HL-60/S4 treated with phorbol 12-myristate 13-acetate at 8.2 ng/mL for 4 days and 3 days (cell line): ENCODE measurements around the gene SEC24D.
"Not testable (repeated sequence)": the region's sequence is repeated elsewhere in the genome, so short reads cannot be mapped to it uniquely, and the experiment has no call there.

Experiments used
- in situ Hi-C: fragments of 300-500 bp; cut with MboI; formaldehyde crosslinking; loops from 2 replicates; pipeline ENCODE4 v1.15.0; 2022; ENCODE audit warnings: low sequenced_read_pairs

The SEC24D gene, protein sequence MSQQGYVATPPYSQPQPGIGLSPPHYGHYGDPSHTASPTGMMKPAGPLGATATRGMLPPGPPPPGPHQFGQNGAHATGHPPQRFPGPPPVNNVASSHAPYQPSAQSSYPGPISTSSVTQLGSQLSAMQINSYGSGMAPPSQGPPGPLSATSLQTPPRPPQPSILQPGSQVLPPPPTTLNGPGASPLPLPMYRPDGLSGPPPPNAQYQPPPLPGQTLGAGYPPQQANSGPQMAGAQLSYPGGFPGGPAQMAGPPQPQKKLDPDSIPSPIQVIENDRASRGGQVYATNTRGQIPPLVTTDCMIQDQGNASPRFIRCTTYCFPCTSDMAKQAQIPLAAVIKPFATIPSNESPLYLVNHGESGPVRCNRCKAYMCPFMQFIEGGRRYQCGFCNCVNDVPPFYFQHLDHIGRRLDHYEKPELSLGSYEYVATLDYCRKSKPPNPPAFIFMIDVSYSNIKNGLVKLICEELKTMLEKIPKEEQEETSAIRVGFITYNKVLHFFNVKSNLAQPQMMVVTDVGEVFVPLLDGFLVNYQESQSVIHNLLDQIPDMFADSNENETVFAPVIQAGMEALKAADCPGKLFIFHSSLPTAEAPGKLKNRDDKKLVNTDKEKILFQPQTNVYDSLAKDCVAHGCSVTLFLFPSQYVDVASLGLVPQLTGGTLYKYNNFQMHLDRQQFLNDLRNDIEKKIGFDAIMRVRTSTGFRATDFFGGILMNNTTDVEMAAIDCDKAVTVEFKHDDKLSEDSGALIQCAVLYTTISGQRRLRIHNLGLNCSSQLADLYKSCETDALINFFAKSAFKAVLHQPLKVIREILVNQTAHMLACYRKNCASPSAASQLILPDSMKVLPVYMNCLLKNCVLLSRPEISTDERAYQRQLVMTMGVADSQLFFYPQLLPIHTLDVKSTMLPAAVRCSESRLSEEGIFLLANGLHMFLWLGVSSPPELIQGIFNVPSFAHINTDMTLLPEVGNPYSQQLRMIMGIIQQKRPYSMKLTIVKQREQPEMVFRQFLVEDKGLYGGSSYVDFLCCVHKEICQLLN

DNA sequence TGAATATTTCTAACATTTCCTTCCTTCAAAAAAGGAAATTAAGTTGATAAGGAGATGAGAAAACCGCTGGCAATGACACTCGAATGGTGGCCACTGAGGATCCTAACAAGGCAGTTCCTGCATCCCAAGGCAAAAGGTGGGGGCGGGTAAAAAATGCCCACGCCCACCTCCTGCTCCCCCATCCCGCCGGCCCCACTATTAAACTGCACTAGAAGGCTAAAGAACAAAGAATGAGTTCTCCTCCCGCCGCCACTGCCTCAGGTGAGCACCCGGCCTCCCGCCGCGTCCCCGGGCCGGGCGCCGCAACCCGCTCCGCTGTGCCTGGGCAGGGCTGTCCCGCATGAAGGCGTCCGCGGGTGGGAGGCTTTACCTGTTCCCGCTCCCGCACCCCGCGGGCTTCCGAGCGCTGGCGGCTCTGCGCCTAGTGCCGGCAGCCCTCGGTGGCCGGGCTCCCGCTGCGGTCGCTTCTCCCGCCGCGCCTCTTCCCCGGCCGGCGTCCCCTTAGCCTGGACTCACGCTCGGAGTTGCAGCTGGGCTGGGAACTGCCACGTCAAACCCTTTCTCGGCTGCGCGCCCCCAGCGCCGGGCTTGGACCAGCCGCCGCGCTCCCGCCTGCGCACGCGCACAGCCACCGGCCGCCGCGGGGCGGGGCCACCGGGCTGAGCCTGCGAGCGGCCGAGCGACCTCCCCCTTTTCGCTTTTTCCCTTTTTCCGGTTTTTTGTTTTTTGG, at the start of gene SEC24D:
SEC24D (minus strand) TSS at position 556 of the 730 bp plus-strand sequence. CDS start 2,430 bp downstream, outside the sequence.
- in situ Hi-C loops = no loop called here

DNA sequence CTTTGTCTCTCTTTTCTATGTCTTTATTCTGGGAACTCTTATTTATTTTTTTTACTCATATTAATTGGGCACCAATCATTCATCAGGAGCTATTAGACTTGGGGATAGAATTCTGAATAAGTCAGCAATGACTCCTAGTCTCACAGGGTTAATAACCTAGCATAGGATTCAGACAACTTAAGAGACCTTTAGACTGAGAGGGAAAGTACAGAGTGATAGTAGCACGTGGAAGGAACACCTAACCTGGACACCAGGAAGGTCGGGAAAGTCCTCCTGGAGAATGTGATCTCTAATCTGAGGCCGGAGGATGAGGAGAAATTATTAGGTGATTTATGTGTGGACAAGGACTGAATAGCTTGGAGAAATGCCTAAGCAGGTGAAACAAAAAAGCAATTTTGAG, 48.8 kb upstream of the SEC24D start:
- in situ Hi-C loops = no loop called here

DNA sequence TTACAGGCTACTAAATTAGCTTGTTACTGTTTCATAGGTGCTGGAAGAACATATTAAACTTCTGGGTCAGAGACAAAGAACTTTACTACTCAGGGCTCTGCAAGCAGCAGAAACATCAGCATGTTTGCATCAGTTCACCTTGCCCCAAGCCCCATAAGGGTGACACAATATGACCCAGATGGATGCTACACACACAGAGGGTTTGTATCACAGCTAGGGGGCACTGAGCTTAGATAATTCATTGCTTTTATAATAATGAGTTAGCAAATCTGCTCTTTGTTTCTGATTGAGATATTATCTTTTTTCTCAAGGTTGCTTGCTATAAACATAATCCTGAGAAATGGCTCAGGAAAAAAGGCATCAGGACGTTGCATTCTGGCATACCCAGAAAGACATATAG, 47.9 kb upstream of the SEC24D start:
- in situ Hi-C loops = no loop called here

DNA sequence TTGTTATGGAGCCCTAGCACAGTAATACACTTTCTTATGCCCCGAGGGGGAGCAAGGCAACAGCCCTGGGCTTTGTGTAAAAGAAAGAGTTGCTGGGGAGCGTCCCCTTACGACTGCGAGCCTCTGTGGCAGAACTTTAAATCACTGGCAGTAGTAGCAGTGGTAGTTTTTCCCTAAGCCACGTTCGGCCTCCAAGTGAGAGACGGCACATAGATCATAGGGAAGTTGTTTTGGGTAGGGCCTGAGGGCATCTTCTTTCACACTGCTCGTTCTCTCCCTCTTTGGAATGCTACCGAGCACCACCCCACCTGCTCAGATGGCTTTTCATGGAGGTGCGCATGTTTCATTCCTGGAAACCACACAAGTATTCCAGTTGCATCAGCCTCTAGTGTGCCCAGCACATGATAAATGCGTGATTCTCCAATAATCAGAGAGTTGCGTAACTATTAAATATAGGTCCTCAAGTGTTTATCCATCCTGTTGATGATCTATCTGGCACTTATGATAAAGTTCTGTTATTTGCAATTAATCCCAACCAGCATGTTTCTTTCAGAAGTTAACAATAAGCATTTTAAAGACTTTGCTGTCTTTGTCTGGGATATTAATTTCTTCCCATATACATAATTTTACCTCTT, 45.7 kb upstream of the SEC24D start:
- in situ Hi-C loops = no loop called here

DNA sequence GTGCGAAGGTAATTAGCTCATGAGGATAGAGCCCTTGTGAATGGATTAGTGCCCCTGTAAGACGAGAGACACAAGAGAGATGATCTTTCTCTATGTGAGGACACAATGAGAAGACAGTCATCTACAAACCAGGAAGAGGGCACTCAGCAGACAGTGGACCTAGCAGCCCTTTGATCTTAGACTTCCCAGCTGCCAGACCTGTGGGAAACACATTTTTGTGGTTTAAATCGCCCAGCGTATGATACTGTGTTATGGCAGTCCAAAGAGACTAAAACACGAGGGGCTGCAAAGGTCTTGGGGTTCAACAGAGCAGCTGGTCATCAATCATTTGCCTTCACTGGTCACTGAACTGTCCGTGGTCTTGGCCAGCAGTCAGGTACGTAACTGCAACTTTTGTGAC, 43.5 kb upstream of the SEC24D start:
- in situ Hi-C loops = no loop called here

DNA sequence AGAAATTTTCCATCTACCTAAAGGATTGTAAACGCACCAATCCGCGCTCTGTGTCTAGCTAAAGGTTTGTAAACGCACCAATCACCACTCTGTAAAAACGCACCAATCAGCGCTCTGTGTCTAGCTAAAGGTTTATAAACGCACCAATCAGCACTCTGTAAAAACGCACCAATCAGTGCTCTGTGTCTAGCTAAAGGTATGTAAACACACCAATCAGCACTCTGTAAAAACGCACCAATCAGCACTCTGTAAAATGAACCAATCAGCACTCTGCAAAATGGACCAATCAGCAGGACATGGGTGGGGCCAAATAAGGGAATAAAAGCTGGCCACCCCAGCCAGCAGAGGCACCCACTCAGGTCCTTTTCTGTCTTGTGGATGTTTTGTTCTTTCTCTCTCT, 42.6 kb upstream of the SEC24D start:
- in situ Hi-C loops = not testable (repeated sequence)

DNA sequence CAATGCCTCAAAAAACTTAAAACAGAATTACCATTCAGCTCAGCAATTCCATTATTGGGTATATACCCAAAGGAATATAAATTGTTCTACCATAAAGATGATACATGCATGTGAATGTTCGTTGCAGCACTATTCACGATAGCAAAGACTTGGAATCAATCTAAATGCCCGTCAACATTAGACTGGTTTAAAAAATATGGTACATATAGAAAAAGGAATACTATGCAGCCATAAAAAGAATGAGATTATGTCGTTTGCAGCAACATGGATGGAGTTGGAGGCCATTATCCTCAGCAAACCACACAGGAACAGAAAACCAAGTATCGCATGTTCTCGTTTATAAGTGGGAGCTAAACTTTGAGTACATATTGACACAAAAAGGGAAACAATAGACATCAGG, 41.9 kb upstream of the SEC24D start:
- in situ Hi-C loops = no loop called here

DNA sequence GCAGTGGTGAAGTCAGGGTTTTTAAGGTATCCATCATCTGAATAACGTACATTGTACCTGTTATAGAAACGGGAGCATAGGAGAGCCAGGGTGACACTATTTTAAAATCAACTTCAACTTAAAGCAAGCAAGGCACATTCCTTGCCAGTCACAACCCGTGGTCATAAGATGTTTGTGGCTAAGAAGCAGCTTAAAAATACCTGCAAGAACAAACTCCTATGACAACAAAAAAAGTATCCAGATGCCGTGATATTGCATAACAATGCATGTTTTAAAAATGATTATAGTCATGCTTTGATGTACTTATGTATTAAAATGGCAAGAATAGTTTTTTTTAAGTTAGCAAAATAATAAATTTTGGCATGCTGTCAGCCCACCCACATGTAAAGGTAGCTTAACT, 36.3 kb upstream of the SEC24D start:
- in situ Hi-C loops = no loop called here

DNA sequence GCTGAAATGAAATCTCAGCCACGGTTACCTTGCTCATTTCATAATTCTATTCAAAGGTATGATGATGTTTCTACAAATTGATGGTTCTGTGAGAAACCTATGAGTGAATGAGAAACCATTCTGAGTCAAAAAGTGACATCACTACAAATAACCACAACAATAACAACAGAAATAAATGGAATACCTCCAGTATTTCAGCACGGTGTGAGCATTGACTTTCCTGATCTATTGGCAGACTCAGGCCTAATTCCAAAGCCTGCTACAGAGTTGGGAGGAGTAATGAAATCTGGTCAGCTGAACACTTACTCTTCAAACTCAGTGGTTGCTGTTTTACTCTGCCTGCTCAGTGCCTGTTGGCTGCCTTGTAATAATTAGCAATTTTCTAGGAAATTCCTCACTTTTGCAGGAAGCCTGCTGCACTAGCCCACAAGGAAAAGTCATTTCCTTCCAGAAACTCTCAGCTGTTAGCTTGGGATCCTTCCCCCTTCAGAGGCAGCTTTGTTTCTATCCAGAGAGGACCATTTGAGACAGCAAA, 33.9 kb upstream of the SEC24D start:
- in situ Hi-C loops = no loop called here

DNA sequence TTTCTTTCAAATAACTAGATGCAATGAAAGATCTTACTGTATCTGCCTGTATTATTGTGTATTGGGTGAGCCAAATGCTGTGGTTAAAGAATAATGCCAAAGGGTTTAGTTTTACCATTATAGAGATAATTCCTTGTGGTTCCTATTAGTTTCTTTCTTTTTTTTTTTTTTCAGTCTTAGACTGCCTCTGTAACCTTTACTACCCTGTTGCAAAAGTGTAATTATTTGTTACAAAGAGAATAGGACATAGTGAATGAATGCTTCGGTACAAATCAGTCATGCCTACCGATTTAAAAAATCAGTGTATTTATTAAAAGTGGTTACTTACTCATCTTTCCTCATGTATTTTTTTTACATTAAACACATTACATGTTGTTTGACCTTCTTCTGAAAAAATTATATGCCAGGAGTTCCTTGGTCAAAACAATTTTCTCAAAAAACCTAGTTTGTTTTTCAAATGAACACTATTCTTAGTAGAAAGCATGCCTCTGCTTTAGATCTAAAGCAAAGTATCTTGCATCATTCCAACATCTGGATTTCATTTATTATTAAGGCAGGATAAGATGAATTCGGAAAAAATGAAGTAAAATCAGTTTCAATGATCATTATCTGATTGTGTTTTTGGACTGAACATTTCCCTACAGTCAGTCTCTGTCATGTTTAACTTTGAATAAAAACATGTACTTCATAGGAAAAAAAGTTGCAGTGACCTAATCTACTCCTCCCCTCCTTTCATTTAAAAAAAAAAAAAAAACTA, 31.6 kb upstream of the SEC24D start:
- in situ Hi-C loops = no loop called here

DNA sequence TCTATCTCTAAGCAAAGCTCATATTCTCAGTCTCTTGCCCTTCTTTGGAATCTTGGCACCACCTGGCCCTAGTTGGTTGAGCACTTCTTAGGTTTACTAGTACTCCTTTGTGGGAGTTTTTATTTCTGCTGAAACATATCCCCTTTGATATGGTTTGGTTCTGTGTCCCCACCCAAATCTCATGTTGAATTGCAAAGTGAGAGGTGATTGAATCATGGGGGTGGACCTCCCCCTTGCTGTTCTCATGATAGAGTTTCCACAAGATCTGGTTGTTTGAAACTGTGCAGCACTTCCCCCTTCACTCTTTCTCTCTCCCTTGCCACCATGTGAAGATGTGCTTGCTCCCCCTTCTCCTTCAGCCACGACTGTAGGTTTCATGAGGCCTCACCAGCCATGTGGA, 30.5 kb upstream of the SEC24D start:
- in situ Hi-C loops = no loop called here

DNA sequence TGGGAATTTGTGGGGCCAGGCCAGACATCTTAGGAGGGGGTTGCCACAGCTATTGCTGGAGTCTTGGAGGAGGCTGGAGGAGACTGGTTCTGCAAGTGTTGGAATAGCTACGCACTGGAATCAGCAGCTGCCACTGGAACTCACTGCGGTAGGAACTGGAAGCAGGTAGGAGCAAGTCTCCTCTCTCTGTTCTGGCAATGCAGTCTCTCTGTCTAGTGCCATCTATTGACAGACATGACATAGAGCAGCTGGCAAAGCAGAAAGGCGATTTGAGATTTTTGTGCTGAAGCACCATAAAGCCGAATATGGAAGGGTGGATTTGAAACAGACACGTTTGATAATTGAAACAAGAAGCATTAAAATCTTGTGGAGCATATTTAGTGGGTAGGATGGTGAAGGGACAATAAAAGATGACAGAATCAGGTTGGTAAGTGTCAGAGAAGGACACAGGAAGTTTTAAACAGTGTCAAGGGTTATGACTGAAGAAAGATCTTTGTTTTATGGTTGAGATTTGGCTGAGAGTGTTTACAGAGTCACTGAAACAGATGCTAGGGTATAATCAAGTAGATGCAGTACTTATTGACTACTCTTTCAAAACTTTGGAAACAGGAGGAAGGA, 29.3 kb upstream of the SEC24D start:
- in situ Hi-C loops = no loop called here

DNA sequence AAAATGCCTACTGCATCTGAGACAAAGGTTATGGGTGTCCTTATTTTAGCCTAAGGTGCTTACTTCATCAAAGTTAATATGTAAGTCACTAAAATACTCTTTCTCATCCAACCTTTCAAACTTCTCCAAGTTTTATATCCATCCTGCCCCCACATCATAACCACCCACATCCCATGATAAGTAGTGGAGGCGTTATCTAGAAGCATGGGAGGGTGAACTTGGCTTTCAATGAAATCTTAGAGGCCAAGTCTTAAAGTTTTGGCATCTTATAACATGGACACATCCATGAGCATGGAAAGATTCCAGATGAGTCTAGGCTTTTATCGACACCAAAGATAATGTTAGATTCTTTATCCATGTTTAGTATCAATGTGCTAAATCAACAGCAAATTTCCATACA, 22.9 kb upstream of the SEC24D start:
- in situ Hi-C loops = no loop called here

DNA sequence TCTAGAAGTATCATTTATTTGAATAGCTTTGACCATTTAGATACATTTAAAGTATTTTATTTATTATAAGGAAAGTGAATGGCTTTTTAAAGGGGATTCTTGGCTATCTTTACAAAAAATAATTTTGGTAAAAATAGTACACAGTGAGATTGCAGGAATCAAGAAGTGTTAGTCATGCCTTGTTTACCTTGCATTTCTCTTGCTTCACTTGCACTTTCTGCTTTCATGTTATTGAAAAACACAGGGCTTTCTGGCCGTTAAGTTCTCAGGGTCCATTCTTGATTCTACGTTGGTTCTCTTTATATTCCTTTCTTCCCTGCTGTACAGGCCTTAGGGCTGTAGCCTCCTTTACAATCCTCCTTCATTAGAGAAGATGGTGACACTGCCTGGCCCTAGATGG, 21.8 kb upstream of the SEC24D start:
- in situ Hi-C loops = no loop called here

DNA sequence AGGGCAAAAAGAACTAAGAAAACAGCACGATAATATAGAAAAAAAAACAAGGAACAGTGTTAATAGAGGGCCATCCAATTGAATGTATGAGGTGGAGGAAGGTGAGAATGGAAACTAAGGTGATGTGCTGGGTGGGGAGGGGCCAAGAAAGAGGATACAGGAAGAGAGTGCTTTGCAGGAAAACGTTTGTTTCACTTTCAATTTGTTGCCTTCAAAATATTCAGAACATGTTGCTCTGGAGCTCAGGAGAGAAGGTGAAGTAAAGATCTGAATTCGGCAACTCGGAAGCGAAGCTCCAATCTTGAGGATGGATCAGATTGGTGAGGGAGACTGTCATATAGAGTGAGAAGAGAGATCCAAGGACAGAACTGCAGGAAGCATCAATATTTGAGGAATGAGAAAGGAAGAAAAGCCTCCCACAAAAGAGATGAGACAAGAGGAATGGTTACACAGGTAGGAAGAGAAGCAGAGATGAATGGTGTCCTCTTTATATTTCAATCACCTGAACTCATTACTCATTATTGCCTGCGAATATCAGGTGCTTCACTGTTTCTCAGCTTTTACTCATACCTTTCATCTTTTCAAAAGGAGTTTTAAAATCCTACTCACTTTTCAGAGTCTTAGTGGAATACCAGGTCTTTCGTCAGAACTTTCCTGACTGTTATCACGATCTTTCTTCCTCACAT, 14.7 kb upstream of the SEC24D start:
- in situ Hi-C loops = no loop called here

DNA sequence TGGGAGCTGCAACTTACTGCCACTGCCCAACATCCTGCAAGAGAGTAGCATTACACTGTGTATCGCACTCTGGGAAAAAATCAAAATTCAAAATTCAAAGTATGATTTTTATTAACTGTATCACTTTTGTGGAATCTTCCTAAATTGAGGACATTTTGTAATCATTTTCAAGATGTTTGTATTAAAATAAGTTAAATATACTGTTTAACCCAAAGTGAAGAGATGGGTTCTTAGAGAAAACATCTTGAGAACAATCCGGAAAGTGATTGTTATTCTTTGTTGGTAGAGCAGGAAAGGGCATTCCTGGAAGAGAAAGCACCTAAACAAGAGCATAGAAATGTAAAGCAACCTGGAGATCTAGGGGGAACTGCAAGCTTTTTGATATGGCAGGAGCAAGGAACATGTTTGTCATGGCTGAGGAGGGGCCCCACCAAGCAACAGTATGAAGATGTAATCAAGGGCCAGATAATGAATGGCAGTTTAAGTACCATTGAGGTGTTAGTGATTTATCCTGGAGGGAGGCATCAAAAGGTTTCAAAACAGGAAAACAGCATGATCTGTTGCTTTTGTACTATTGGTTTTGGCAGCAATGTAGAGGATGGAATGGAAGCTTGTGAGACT, 14.1 kb upstream of the SEC24D start:
- in situ Hi-C loops = no loop called here

DNA sequence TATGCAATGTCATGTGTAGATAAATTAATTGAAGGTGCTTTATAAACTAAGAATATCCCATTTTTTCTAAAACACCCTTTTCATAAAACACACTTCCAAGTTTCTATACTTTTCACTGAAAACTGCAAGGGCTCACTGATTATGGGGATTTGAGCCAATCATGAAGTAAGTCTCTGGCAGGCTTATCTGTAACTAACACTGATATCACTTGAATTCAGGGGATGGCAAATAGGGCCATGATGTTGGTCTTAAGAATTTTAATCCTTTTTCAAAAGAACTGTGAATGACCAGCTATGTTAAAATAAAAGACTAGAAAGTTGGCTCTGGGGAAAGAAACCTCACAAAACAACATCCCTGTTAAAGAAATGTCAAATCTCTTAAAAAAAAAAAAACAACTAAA, 13.0 kb upstream of the SEC24D start:
- in situ Hi-C loops = no loop called here

DNA sequence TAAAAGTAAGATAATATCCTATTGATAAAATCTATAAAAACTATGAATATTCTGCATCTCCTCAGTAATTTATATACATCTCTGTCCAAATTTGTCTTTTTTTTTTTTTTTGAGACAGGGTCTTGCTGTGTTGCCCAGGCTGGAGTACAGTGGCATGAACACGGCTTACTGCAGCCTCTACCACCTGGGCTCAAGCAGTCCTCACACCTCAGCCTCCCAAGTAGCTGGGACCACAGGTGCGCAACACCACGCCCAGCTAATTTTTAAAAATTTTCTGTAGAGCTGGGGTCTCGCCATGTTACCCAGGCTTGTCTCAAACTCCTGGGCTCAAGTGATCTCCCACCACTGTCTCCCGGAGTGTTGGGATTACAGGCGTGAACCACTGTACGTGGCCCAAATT, 12.3 kb upstream of the SEC24D start:
- in situ Hi-C loops = no loop called here
